Measurements from ENCODE around the gene LENEP.

DNA sequence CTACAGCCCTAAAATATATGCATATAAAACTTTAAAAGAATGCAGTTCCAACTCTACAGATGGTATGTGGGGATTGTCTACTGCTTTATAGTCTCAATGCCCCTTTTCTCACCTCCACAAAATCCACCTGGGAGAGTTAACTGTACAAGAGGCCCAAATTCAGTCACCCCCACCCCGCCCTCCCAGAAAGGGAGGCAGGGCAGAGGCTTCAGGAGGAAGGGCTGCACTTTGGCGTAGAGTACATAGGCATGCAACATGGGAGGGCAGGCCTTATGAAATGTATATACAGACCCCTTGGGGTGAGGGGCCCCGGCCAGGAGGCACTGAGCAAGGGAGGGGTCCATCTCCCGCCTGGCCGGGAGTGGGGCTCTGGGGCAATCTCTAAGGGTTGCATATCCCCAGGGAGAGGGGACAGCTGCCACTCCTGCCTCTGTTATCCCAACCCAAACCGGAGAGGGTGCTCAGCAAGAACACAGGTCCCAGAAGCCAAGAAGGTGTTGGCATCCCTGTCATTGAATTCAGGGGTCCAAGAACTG is 30.5 kb upstream of the LENEP start:
- TF ChIP-seq, protein P1, sequence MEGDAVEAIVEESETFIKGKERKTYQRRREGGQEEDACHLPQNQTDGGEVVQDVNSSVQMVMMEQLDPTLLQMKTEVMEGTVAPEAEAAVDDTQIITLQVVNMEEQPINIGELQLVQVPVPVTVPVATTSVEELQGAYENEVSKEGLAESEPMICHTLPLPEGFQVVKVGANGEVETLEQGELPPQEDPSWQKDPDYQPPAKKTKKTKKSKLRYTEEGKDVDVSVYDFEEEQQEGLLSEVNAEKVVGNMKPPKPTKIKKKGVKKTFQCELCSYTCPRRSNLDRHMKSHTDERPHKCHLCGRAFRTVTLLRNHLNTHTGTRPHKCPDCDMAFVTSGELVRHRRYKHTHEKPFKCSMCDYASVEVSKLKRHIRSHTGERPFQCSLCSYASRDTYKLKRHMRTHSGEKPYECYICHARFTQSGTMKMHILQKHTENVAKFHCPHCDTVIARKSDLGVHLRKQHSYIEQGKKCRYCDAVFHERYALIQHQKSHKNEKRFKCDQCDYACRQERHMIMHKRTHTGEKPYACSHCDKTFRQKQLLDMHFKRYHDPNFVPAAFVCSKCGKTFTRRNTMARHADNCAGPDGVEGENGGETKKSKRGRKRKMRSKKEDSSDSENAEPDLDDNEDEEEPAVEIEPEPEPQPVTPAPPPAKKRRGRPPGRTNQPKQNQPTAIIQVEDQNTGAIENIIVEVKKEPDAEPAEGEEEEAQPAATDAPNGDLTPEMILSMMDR (IDR thresholded peaks at IDR 0.05; ENCODE audit: low read length), result no peak
- no peak for TF ChIP-seq EZH2 (optimal IDR thresholded peaks at IDR 0.05; ENCODE audit: low read depth, low read length)
- TF ChIP-seq EZH2phosphoT487 (IDR thresholded peaks at IDR 0.05; ENCODE audit: low read length), result no peak
